NCI-H69 (cell line): ENCODE results near the gene OMP.
A peak's percentile ranks its signal among the peaks of the same experiment; 100 is the strongest.

Experiments
- DNase-seq: peaks from one replicate; lab custom pipeline; 2025; lab: John Stamatoyannopoulos, UW

The OMP gene

DNA sequence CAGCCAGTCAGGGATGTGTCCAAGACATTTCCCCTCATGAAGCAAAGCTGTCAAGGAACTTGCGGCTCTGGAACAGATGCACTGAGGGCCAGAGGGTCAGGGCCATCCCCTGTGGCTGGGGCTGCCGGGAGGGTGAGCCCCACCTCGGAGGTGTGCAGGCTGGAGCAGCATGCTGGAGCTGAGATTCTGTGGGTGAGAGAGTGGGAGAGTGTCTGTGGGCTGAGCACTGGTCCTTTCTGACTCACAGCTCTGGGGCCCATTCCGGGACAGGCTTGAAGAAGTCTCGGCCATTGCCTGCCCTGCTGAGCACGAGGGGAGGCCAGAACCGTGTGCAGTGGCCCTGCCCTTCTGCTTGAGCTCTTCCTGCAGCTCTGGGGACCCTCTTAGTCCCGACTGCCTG, 2.1 kb downstream of the OMP start:
- DNase-seq = no peak

DNA sequence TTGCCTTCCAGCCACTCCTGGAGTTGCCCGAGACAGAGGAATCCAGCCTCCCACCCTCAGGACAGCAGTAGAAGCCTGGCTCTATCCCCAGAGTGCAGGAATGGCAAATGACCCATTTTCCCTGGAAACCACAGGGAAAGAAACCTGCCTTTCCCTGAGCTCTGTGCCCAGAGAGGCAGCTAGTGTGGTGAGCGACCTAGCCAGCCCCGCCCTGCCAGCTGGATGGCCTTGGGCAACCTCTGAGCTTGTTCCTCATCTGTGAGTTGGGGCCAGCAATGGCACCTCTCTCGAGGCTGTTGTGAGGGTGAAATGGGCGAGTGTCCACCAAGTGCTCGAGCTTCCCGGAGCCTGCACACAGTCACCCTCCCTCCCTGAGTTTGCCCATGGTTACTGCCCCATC, 3.7 kb downstream of the OMP start:
- peak; percentile 37 for DNase-seq

DNA sequence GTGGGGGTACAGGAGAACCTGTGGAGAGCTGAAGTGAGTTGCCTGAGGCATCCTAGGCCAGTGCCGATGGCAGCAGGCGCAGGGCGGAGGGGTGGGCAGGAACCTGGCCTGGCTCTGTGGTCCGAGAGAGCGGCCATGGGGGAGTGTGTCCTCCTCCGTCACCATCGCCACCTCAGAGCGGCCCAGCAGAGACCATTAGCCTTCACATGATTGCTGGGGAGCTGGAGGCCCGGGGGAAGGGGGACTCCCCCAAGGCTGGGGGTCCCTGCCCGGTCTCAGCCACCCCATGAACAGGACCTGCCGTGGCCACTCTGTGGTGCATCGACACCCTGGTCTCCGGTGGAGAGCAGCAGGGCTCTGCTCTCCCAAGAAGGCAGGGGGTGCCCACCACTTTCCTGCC, 4.1 kb downstream of the OMP start:
- DNase-seq = no peak

- peak; percentile 66 for DNase-seq
These were observed 5.3 kb downstream of the OMP start for GRCh38 chr11:77107950-77108349.

- no peak for DNase-seq
These were observed 5.8 kb downstream of the OMP start for GRCh38 chr11:77108436-77108835.

GRCh38 chr11:77109236-77110019, 6.8 kb downstream of the OMP start:
- peak; percentile 94 for DNase-seq

DNA sequence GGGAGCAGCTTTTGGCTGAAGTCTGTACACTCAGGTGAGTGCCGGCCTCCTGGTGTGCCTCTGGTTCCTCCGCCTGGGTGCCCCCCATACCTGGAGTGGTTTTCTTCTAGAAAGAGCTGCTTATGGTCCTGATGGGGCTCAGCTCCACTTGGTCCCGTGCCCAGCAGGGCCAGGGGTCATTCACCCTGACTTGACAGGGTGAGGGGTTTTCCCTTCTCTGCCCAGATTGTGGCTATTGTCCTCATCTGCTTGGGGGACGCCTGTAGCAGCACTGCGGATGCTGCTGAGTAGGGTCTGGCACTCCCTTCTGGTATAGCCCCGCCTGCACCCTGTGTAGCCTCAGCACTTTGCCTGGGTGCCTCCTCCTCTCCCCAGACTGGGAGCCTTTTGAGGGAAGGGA, 8.2 kb downstream of the OMP start:
- DNase-seq = peak; percentile 60

DNA sequence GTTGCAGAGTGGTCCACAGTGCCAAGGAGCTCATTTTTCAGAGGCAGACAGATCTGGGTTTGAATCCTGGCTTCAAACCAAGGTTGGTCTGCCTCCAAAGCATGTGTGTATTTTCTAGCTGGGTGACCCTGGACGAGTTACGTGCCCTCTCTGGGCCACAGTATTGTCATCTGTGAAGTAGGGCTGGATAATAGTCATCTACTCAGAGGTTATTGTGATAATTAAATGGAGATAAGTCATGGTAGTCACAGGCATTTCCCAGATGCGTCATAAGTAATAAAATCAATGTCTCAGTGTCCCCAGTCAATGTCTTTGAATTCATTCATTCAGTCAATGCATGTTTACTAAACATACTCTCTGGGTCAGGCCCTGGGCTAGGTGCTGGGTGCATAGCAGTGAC, 8.6 kb downstream of the OMP start:
- DNase-seq = no peak

DNA sequence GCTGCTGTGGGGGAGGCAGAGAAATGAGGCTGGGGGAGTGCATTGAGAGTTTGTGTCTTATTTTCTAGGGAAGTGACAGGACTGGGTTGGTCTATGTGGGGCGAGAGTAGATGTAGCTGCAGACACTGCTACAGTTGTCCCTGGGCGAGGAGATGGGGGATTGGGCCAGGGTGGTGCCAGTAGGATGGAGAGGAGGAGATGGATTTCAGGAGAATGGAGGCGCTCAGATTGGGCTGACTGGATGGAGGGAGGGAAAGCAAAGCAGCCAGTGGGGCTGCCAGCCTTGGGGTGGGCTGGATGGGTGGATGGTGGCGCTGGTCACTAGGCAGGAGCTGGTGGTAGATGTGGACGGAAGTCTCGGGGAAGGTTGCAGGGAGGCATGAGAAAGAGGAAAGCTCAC, 9.3 kb downstream of the OMP start:
- no peak for DNase-seq

- DNase-seq = no peak
These were observed 10.2 kb downstream of the OMP start for GRCh38 chr11:77112641-77113381.

GRCh38 chr11:77113382-77114088, 10.9 kb downstream of the OMP start:
- DNase-seq = peak; percentile 69

- DNase-seq = no peak
These were observed 11.4 kb downstream of the OMP start for GRCh38 chr11:77114089-77114463.

DNA sequence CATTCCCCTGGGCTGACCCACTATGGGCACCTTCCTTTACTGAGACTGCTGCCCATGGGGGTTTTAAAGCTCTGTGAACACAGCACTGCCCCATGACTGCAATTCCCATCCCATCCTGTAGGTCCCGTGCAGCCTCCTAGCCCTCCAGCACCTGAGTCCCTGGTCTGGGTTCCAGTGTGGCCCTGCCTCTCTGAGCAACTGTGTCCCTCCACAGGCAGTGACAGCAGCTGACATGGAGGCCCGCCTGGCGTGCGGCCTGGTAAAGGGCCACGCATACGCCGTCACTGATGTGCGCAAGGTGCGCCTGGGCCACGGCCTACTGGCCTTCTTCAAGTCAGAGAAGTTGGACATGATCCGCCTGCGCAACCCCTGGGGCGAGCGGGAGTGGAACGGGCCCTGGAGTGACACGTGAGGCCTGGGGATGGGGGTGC, 12.6 kb downstream of the OMP start:
- peak; percentile 16 for DNase-seq

DNA sequence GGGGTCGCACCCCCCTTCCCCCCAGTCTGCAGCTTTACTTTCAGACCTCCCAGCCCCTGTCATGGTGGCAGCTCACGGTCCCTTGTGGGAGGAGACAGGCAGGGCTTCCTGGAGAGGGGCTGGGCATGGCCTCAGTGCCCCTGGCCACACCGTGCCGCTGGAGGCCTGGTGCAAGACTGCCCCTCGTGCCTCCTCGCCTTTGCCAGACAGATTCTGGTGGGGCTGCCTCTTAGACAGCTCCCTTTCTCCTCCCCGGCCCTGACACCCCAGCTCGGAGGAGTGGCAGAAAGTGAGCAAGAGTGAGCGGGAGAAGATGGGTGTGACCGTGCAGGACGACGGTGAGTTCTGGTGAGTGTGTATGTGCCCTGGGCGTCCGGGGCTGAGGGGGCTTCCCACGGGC, 13.3 kb downstream of the OMP start:
- no peak for DNase-seq

DNA sequence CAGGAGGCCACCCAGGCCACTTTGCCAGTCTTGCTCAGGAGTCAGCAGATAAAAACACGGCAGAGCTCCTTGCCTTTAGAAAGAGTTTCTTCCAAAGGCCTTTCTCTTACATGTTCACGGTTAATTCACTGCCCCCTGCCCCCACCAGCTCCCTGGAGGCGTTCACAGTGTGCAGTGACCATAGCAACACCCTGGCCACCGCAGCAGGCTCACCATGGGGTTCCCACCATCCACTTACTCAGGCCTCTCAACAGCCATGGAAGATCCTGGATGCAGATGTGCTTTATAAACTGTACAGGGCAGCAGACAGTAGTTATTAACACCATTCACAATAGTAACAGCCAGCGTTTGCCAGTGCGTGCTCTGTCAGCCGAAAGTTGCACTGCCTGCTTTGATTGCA, 14.9 kb downstream of the OMP start:
- DNase-seq = peak; percentile 90

- no peak for DNase-seq
These were observed 15.4 kb downstream of the OMP start for GRCh38 chr11:77118086-77118485.

- DNase-seq = no peak
These were observed 16.3 kb downstream of the OMP start for GRCh38 chr11:77118971-77119370.

DNA sequence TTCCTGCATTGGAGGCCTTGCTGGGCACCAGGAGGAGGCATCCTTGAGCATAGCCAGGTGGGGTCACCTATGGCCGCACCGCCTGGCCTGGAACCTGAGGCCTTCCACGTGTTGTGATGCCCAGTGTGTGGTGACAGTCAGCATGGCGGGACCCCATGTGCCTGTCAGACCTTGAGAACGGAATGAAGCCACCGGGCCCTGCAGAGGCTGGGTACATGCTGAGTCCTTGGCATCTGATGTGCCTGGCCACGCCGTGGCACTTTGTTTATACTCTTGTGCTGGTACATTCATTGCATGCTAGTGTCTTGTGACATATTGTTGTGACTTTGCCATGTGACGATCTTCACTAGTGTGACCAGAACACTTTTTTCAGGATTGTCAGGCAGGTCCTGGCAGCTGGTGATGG, 16.9 kb downstream of the OMP start:
- no peak for DNase-seq

DNA sequence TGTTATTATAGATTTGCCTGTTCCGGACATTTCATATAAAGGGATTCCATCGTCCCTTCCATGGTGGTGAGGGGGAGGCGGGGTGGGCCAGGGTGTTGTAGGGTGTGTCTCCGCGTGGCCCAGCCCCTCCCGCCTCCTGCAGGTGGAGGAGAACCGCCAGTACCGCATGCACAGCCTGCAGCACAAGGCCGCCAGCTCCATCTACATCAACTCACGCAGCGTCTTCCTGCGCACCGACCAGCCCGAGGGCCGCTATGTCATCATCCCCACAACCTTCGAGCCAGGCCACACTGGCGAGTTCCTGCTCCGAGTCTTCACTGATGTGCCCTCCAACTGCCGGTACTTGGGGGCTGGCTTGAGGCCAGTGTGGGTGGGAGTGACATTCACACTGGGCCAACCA, 17.9 kb downstream of the OMP start:
- no peak for DNase-seq

- DNase-seq = no peak
These were observed 18.5 kb downstream of the OMP start for GRCh38 chr11:77121096-77121640.

DNA sequence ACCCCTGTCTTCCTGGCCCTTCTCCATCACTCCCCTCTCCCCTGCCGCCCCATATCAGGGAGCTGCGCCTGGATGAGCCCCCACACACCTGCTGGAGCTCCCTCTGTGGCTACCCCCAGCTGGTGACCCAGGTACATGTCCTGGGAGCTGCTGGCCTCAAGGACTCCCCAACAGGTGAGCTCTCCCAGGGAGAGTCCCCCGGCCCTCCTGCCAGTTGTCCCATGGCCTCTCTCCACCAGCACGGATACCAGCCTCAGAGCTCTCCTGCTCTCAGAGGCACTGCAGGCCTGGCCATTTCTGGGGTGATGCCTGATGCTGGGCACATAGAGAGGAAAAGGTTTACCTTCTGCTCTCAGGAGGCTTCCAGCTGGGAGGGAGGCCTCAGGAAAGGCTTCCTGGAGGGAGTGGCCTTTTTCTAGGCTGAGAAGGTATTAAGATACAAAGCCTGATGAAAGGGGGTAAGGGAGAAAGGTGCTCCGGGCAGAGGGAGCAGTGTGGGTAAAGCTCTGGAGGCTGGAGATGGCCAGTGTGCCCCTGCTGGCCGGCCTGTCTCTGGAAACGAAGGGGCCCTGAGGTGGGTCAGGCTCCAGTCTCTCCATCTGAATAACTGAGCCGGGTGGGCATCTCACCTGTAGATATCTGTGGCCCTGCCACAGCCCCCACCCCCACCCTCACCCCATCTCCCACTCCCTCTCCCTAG, 19.4 kb downstream of the OMP start:
- DNase-seq = peak; percentile 35

DNA sequence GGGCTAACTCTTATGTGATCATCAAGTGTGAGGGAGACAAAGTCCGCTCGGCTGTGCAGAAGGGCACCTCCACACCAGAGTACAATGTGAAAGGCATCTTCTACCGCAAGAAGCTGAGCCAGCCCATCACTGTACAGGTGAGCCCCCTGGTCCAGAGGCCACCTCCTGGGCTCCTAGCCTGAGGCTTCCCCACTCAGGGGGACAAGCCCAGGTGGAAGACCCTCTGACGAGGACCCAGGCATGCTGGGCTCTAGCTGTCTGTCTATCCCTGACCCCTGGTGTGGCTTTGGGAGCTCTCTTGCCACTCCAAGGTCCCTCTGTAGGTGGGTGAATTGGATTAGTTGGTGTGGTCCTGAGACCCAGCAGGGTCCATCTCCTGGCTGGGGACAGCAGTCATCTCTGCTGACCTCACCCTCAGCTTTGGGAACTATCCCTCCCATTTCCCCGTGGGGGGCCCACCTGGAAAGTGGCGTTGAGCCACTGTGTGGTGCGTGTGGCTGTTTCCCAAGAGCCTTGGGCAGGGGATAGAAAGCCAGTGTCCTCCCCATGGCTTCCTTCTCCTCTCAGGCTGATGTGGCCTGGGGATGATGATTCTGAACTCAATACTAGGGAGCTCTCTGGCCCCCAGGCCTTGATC, 20.1 kb downstream of the OMP start:
- DNase-seq = no peak
